Heart left ventricle (tissue), 13 donors: ENCODE data around the gene PRDM16.

Experiments
- CTCF ChIP-seq, 12 donors: fragments of 200-600 bp; sonication (generic) in 4 of 12; IDR thresholded peaks; one replicate each; pipeline versions ENCODE4 v1.5.0 to v1.8.0; 2018 to 2022; ENCODE audit warnings: antibody characterized with exemption in 12 of 12, mild to moderate bottlenecking in 5 of 12
- POLR2A ChIP-seq, 2 donors: fragments of 450-650 bp; IDR thresholded peaks; one replicate each; pipeline ENCODE4 v1.6.1; 2017; ENCODE audit warnings: antibody characterized with exemption in 2 of 2, mild to moderate bottlenecking in 2 of 2, moderate library complexity in 2 of 2
- donor health status: ischemic (EF 13 %, LVEDD 7.1; RV severe dilation, severe dysfunction).
- donor health status: DM: no; HTN: yes; CAD: no.
- donor health status: DM: no; HTN: no; CAD: no.
- donor health status: ischemic (EF 25% LVEDD 6.9; RV normal size, moderate dysfunction).
- donor health status: ischemic (EF 25% LVEDD 5.7; RV mildly dilated, moderate dysfunction).
- donor health status: ischemic (EF 35%, LVEDD 5.7; RV mildly dilated, moderate dysfunction).
- donor health status: nonischemic (EF 11% LVEDD 7.7; RV severe dilation, severe dysfunction).
- donor health status: DM: yes; HTN: yes; CAD: no.
- donor health status: PGD.
- donor health status: ischemic (EF 29% LVEDD 5.4; RV normal size, mild dysfunction).
- donor health status: nonischemic (EF 23%, LVEDD 6.1; RV moderate dilation, normal function).

GRCh38 chr1:3393987-3394920 is 325.3 kb downstream of the PRDM16 start:
- TF ChIP-seq CTCF (IDR thresholded peaks at IDR 0.05) = no peak
- TF ChIP-seq POLR2A (IDR thresholded peaks at IDR 0.05) = no peak
